NT2/D1 (cell line): ENCODE data around the gene CC2D2A.

Source experiments
- DNase-seq: peaks from one replicate; pipeline ENCODE4 v3.0.0-alpha.2; 2011; ENCODE audit warnings: low read depth, low spot score
- H3K27me3 ChIP-seq: 2 replicates; pipeline ENCODE4 v1.6.0; 2011; ENCODE audit warnings: mild to moderate bottlenecking; ENCODE audit not compliant: insufficient read length, insufficient read depth
- H3K36me3 ChIP-seq: 2 replicates; pipeline ENCODE4 v1.6.1; 2011; ENCODE audit warnings: mild to moderate bottlenecking, low read length, mixed read lengths; ENCODE audit not compliant: insufficient read depth, insufficient read length
- H3K4me1 ChIP-seq: 2 replicates; pipeline ENCODE4 v1.5.1; 2011; ENCODE audit not compliant: insufficient read depth, insufficient read length
- H3K4me3 ChIP-seq: 2 replicates; pipeline ENCODE4 v1.5.1; 2011; ENCODE audit warnings: low read depth; ENCODE audit not compliant: insufficient read length
- H3K9ac ChIP-seq: 2 replicates; pipeline ENCODE4 v1.6.0; 2011; ENCODE audit warnings: low read depth; ENCODE audit not compliant: insufficient read length
- H3K9me3 ChIP-seq: 2 replicates; pipeline ENCODE4 v1.5.1; 2011; ENCODE audit warnings: mild to moderate bottlenecking, low read length; ENCODE audit not compliant: insufficient read depth
- SUZ12 ChIP-seq: IDR thresholded peaks from 2 replicates; pipeline ENCODE4 v1.6.1; 2011; ENCODE audit not compliant: insufficient read length, insufficient read depth; ENCODE audit errors: extremely low read depth
- YY1 ChIP-seq: IDR thresholded peaks from 2 replicates; pipeline ENCODE4 v1.6.1; 2011; ENCODE audit not compliant: insufficient read length, insufficient read depth
- ZNF274 ChIP-seq: IDR thresholded peaks from 2 replicates; pipeline ENCODE4 v1.6.1; 2011; ENCODE audit warnings: mild to moderate bottlenecking, low read depth, low read length

The CC2D2A gene

GRCh38 chr4:15535599-15535998 lies 65.9 kb downstream of the CC2D2A start:
- TF ChIP-seq YY1 (no peak), ZNF274 (no peak), SUZ12 (no peak)
- DNase-seq, result no peak
- Histone ChIP-seq H3K9me3 (no peaks in the 10 kb centered on the region), H3K27me3 (no peaks in the 10 kb centered on the region), H3K4me3 (no peak overlapping the region), H3K36me3 (peaks cover 39% of the 10 kb centered on the region), H3K9ac (no peak overlapping the region), H3K4me1 (no peaks in the 10 kb centered on the region)

- Histone ChIP-seq H3K36me3 (peaks cover 35% of the 10 kb centered on the region), H3K9ac (no peak overlapping the region), H3K4me1 (no peaks in the 10 kb centered on the region), H3K27me3 (no peaks in the 10 kb centered on the region), H3K4me3 (no peak overlapping the region), H3K9me3 (no peaks in the 10 kb centered on the region)
- TF ChIP-seq ZNF274, result no peak
- no peak for TF ChIP-seq SUZ12
- TF ChIP-seq YY1, result no peak
- no peak for DNase-seq
These were observed 67.1 kb downstream of the CC2D2A start for GRCh38 chr4:15536552-15537499.

- peaks cover 2% of the 10 kb centered on the region for H3K4me1 ChIP-seq
- peaks cover 37% of the 10 kb centered on the region for H3K36me3 ChIP-seq
- no peak overlapping the region for H3K4me3 ChIP-seq
- H3K9me3 ChIP-seq, result no peaks in the 10 kb centered on the region
- TF ChIP-seq ZNF274 (no peak), SUZ12 (no peak), YY1 (no peak)
- DNase-seq, result no peak
- no peaks in the 10 kb centered on the region for H3K27me3 ChIP-seq
- H3K9ac ChIP-seq, result no peak overlapping the region
These were observed 72.3 kb downstream of the CC2D2A start for GRCh38 chr4:15541941-15542340.

- Histone ChIP-seq H3K4me3 (no peak overlapping the region), H3K36me3 (peaks cover 29% of the 10 kb centered on the region), H3K27me3 (no peaks in the 10 kb centered on the region), H3K9me3 (no peaks in the 10 kb centered on the region), H3K9ac (no peak overlapping the region), H3K4me1 (peaks cover 2% of the 10 kb centered on the region)
- no peak for DNase-seq
- no peak for TF ChIP-seq SUZ12
- TF ChIP-seq YY1, result no peak
- TF ChIP-seq ZNF274, result no peak
These were observed 73.1 kb downstream of the CC2D2A start for GRCh38 chr4:15542760-15543159.

GRCh38 chr4:15543537-15544247 lies 74.0 kb downstream of the CC2D2A start:
- peaks cover 21% of the 10 kb centered on the region for H3K36me3 ChIP-seq
- no peaks in the 10 kb centered on the region for H3K9me3 ChIP-seq
- peaks cover 2% of the 10 kb centered on the region for H3K4me1 ChIP-seq
- TF ChIP-seq YY1 (no peak), SUZ12 (no peak), ZNF274 (no peak)
- no peak overlapping the region for H3K9ac ChIP-seq
- H3K27me3 ChIP-seq, result no peaks in the 10 kb centered on the region
- H3K4me3 ChIP-seq, result no peak overlapping the region
- peak; percentile 46 for DNase-seq

- Histone ChIP-seq H3K36me3 (peaks cover 19% of the 10 kb centered on the region), H3K9ac (no peak overlapping the region), H3K9me3 (no peaks in the 10 kb centered on the region), H3K27me3 (no peaks in the 10 kb centered on the region), H3K4me1 (peaks cover 2% of the 10 kb centered on the region), H3K4me3 (no peak overlapping the region)
- TF ChIP-seq SUZ12 (no peak), ZNF274 (no peak), YY1 (no peak)
- no peak for DNase-seq
These were observed 74.6 kb downstream of the CC2D2A start for GRCh38 chr4:15544248-15544729.

- no peak for DNase-seq
- Histone ChIP-seq H3K4me3 (no peak overlapping the region), H3K9me3 (no peaks in the 10 kb centered on the region), H3K4me1 (peaks cover 2% of the 10 kb centered on the region), H3K36me3 (peaks cover 19% of the 10 kb centered on the region), H3K27me3 (no peaks in the 10 kb centered on the region), H3K9ac (no peak overlapping the region)
- no peak for TF ChIP-seq YY1
- TF ChIP-seq SUZ12, result no peak
- no peak for TF ChIP-seq ZNF274
These were observed 75.7 kb downstream of the CC2D2A start for GRCh38 chr4:15545371-15545770.
